Choroid plexus epithelial cell (primary cell): ENCODE data around the gene KIF3B.

Source experiments
- DNase-seq: peaks from one replicate; pipeline ENCODE4 v3.0.0-alpha.2; 2010; ENCODE audit warnings: low read depth
- H3K4me3 ChIP-seq: 2 replicates; pipeline ENCODE4 v1.5.1; 2011; ENCODE audit warnings: low read depth, mild to moderate bottlenecking, control low read depth, low read length, moderate library complexity
- CTCF ChIP-seq: conservative IDR thresholded peaks from 2 replicates; pipeline ENCODE4 v1.5.1; 2011; ENCODE audit warnings: low read depth, mild to moderate bottlenecking, control low read depth, inconsistent platforms, low read length, moderate library complexity

The KIF3B gene

DNA sequence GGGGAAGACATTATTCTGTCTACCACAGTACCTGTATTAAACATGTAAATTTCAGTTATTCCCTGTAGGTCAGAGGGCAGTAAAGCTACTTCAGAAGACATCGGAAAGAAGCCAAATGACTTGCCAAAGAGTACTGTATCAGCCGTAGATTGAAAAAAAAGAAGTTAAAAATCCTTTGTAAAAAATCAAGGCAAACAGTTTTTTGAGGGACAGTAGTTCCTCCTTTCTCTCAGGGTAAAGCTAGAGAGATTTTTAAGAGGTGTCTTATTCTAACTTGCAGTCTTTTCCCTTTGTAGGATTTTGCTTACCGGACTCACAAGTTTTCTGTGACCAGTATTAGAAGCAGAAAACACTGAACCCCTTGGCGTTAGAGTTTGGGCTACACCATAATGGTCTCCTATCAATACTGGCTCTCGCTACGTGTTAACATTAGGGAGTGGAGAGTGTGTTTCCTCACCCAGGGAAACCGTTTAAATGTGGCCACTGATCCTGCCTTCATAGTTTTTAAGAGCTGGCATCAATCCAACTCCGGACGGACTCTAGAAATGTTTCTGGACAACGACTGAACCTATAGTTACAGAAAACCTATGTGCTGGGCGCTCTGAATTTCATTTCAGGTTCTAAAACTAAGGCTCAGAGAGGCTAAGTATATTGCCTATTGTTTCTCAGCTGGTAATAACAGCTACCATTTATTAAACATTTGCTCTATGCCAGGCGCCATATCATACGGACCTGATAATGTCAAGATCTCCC is 79.3 kb downstream of the KIF3B start:
- TF ChIP-seq CTCF = no peak
- peak; percentile 31 for DNase-seq
- peak overlapping the region; percentile 90 for H3K4me3 ChIP-seq

DNA sequence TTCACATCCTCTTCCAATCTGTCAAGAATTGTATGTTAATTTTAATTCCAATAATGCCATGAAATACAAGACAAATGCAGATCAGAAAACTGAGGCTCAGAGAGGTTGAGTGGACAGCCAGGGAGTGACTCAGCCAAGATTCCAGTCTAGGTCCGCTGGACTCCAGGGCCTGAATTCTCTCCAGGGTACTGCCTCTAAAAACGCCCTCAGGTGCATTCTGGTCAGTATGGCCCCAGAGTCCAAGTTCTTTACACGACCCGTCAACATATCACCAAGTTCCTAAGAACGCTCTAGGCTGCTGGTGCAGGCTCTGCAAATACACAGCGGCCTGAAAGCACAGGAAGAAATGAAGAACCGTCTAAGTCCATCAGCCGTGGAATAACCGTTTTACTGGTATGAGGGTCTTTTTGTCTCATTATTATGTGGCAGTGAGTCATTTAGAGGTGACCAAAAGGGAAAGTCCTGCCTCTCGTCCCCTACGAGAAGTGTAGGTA is 80.0 kb downstream of the KIF3B start:
- no peak for TF ChIP-seq CTCF
- DNase-seq = peak; percentile 64
- H3K4me3 ChIP-seq = peak overlapping the region; percentile 90

GRCh38 chr20:32357869-32358631 is 80.6 kb downstream of the KIF3B start, which contains the start of gene ASXL1:
TSS of gene ASXL1 (plus strand) at chr20:32358331. CDS start at chr20:32358776, 445 bp downstream.
- H3K4me3 ChIP-seq = peak within 1 kb of the TSS; percentile 90
- TF ChIP-seq CTCF = no peak
- DNase-seq = peak; percentile 98

GRCh38 chr20:32358632-32358882 is 81.1 kb downstream of the KIF3B start:
- DNase-seq = no peak
- no peak for TF ChIP-seq CTCF
- peak overlapping the region; percentile 90 for H3K4me3 ChIP-seq

GRCh38 chr20:32358883-32359632 is 81.6 kb downstream of the KIF3B start:
- peak overlapping the region; percentile 90 for H3K4me3 ChIP-seq
- peak; percentile 60 for DNase-seq
- no peak for TF ChIP-seq CTCF

DNA sequence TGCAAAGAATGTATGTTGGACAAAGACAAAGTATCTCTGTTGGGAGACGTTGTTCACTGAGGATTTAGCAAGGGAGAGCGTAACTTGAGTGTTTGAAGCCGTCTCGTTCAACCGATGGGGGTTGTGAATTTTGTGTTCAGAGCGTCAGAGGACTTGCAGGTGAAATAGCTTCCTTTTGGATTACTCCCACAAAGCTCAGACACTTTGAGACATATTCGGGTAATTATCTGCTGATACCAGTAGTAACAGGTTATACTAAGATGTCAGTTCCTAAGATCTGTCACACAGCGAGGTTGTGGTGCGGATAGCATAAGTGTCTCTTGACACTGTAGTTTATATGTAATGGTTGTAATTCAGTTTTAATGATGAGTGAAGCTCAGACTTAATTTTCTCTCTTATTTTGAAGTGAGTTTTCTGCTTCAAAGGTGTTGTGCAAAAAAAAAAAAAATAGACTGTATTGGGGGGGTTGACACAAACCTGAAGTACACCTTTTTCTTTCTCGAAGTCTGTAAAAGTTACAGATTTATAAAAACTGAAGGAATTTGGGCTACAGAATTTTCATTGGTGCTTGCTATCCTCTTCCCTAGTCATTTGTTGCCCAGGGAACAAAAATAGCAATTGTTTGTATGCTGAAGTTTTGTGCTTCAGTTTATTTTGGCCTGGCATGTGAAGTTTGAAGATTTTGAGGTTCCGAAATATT is 82.3 kb downstream of the KIF3B start:
- peak overlapping the region; percentile 90 for H3K4me3 ChIP-seq
- TF ChIP-seq CTCF = no peak
- peak; percentile 56 for DNase-seq
